Stimulated activated CD8-positive, alpha-beta memory T cell treated with anti-CD3 and anti-CD28 coated beads, Interleukin-12 subunit alpha, Interleukin-12 subunit beta, amount 100 ng/mL, for 1 hour (primary cell): ENCODE data around the gene XPNPEP2.

Source experiments
- DNase-seq: peaks from one replicate; pipeline ENCODE4 v3.0.0-alpha.2; 2020; ENCODE audit warnings: low read depth

The XPNPEP2 gene, protein sequence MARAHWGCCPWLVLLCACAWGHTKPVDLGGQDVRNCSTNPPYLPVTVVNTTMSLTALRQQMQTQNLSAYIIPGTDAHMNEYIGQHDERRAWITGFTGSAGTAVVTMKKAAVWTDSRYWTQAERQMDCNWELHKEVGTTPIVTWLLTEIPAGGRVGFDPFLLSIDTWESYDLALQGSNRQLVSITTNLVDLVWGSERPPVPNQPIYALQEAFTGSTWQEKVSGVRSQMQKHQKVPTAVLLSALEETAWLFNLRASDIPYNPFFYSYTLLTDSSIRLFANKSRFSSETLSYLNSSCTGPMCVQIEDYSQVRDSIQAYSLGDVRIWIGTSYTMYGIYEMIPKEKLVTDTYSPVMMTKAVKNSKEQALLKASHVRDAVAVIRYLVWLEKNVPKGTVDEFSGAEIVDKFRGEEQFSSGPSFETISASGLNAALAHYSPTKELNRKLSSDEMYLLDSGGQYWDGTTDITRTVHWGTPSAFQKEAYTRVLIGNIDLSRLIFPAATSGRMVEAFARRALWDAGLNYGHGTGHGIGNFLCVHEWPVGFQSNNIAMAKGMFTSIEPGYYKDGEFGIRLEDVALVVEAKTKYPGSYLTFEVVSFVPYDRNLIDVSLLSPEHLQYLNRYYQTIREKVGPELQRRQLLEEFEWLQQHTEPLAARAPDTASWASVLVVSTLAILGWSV

DNA sequence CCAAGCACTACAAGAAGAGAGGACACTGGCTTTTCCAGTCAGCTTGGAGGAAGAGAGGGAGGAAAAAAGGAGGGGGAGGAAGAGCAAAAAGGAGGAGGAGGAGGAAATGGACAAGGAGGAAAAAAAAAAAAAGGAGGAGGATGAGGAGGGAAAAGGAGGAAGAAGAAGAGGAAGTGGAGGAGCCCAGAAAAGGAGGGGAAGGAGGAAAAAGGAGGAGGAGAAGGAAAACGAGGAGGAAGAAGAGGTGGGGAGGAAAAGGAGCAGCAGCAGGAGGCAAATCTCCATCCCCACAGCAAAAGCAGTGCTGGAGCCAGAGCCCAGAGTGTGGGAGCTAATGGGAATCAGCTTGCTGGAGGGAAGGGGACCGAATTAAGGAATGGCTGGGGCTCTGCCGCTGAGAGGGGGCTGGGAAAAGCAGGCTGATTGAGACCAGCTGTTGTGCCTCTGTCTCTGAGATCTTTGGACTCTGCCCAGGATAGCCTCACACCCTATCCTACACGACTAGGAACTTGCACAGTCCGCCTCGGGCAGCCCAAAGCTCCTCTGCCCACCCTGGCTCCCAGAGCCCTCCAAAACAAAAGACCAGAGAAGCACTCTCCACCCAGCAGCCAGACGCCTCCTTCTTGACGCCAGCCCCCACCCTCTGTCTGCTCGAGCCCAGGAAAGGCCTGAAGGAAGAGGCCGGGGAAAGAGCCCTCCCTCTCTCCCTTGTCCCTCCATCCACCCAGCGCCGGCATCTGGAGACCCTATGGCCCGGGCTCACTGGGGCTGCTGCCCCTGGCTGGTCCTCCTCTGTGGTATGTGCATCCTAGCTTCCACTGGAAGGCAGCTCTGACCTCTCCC lies at the start of gene XPNPEP2:
Gene XPNPEP2, plus strand, starts transcription at position 514 of the 843 bp plus-strand sequence. Its CDS starts 235 bp downstream, at position 749.
- no peak for DNase-seq

DNA sequence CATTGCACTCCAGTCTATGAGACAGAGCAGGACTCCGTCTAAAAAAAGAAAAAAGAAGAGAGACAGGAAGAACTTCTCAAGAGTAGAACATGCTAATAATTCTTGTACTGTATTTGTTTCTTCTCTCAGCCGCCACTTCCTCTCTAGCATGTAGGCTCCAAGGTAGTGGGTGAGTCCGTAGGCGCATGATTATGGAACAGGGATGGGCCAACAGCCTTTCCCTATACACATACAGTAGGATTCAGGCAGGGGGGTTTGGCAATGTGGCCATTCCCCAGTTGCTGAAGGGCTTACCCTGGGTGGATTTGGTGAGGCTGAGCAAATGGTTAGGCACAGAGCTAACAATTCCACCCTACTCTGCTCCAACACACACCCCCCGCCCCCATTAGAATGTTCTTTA lies 49.0 kb upstream of the XPNPEP2 start:
- DNase-seq: no peak

DNA sequence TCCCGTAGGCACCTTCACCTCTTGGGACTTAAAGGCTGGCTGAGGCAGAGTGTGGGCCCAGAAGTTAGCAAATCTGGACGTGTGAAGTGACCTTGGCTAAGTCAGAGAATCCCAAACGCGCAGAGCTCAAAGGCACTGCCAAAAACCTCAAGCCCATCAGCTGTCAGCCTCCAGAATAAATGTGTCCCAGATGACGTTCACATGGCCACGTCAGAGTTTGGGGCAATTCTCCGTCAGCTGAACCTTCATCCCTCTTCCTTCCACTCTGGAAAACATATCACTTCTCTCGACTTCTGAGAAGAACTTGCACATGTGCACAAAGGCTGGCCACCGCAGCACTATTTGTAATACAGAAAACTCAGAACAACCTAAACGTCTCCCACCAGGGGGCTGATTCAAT lies 48.3 kb upstream of the XPNPEP2 start:
- no peak for DNase-seq

DNA sequence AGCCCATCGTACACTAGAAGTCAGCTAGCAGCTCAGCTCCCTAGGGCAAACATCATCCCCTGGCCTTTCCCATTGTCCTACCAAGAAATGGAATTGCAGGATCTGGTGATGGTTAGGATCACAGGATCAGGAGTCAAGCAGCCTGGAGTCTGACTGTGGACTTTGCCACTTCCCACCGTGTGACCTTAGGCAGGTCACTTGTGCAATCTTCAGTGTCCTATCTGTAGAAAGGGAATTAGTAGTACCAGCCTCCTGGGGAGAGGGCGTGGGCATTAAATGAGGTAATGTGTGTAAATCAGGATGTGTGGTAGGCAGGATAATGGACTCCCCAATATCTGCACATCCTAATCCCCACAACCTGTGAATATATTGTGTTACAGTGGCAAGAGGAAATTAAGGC lies 45.4 kb upstream of the XPNPEP2 start:
- DNase-seq: no peak

DNA sequence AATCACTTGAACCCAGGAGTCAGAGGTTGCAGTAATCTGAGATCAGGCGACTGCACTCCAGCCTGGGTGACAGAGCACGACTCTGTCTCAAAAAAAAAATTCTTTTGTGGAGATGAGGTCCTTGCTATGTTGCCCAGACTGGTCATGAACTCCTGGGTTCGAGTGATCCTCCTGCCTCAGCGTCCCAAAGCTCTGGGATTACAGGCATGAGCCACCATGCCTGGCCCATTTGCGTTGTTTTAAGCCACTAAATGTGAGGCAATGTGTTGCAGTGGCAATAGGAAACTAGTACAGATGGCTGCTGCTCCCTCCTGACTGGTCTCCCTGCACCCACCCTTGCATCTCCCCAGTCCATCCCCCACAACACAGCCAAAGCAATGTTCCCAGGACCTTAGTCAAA lies 44.0 kb upstream of the XPNPEP2 start:
- no peak for DNase-seq

DNA sequence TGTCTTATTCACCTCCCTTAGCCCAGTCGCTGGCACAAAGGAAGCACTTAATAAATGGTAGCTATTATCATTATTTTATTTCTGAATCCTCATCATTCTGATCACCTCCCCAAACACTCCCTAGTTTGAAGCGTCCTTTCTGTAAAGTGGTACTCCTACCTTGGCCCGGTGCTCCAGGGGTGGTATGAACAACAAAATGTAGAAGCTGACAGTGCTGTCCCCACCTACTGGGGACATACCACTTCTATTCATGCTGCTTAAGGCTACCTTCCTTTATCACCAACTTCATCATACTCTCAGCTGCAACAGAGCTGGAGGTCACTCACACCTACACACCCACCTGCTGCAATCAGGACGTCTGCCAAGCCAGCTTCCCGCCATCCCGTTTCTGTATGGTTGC lies 43.2 kb upstream of the XPNPEP2 start:
- no peak for DNase-seq

DNA sequence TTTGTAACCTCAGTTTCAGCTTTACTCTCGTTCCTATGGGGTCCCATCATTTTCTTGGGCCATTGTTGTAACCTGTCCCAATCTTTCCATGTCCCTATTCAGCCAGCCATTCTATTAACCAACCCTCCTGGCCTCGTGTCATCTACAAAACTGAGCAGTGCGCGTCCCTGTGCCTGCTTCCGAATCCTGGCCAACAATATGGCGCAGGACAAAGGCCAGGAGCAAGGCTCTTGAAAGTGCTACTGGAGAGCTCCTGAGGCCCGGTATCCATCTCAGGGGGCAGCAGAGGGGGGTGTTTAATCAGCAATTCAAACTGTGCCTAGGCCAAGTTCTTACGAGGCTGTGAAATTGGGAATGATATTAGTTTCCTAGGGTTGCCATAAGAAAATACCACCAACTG lies 42.8 kb upstream of the XPNPEP2 start:
- no peak for DNase-seq

DNA sequence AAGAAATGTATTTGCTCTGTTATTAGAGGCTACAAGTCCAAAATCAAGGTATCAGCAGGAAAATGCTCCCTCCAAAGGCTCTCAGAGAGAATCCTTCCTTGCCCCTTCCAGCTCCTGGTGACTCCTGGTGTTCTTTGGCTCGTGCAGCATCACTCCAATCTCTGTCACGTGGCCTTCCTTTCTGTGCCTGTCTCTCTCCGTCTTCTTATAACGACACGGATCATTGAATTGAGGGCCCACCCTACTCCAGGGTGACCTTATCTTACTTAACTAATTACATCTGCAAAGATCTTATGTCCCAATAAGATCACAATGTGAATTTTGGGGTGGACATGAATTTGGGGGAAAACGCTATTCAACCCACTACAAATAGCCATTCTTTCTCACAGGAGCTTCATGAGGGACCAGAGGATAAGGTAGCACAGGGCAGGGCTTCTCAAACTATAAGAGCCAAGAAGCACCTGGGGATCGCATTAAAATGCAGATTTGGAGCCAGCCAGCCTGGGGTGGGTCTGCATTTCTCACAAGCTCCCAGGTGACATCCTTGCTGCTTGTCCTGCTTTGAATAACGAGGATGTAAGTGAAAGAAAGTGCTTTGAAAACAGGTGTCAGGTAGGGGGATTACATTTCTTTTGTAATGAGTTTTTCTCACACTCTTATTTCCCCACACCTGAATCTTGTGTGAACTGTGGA lies 42.2 kb upstream of the XPNPEP2 start:
- DNase-seq: no peak

DNA sequence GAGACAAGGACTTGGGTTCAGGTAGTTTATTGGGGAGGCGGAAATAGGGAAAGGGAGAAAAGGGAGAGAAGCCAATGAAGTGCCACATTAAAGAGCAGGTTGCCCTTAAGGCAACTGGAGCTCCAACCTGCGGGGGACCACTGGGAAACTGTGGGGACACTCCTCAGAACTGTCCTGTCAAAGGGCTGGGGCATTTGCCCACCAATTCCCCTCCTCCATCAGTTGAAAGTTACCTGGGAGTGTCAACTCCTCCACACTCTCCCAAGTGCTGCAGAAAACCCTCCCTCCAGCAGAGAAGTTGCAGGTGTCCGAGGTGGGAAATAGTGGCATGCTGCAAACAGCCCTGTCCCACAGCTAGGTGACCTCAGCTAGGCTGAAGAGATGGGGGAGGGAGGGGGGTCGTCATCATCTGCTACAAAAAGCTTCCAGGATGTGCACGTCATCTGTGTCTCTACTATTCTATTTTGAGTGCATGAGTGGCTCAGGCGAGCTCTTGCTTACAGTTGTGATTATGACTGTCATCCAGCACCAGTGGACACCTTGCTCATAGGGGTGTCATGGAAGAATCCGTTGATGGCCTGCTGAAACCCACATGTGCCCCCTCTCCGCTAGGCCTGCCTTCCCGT lies 41.5 kb upstream of the XPNPEP2 start:
- no peak for DNase-seq

DNA sequence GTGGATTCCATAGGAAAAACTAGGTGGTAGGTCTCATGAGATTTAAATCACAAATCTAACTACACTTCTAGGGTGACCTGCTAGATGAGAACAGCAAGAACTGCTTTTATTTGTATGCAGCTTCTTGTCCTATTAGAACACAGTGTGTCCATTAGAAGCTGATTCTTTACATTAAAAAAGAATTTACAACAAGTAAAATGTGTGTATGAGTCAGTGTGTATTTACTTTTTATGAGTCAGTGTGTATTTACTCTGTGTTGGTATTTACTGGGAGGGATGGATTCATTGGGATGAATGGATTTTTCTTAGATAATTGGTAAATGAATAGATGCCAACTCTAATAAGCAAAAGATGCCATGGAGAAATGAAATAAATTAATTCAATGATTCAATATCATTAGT lies 40.6 kb upstream of the XPNPEP2 start:
- no peak for DNase-seq

DNA sequence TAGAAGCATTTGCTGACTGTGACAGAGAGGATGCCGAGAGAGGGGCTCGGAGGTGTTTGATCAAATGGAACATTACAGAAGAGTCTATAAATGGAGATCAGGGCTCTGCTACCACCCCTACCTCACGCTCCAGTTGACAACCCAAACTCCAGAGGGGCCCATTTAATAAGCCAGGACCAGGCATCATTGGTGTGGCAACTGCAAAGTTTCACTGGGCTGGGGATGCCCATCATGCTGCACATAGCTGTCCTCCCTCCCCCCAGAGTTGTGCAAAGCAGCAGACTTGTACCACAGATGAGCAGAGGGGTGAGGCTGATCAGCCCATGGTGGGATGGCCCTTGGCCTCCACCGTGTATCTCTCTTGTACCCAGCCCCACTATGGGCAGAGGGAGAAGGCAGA lies 38.2 kb upstream of the XPNPEP2 start:
- no peak for DNase-seq

DNA sequence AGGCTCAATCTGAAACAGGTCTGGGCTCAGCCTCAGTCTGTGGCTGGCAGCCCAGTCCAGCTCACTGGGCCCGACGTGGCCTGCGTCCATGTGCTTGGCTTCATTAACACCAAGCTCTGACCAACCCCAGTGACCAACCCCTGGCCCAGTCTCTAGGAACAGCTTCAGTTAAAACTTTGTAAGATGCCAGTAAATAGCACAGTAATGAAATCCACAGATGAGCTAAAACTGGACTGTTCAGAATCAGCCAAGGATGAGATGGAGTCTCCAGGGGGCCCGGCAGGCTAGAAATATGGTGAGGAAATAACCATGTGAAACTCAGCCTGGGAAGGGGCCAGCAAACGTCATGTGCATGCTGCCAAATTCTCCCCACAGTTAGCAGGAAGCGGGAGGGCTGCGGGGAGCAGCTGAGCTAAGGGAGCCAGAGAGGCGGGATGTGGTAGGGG lies 37.1 kb upstream of the XPNPEP2 start:
- DNase-seq: no peak

DNA sequence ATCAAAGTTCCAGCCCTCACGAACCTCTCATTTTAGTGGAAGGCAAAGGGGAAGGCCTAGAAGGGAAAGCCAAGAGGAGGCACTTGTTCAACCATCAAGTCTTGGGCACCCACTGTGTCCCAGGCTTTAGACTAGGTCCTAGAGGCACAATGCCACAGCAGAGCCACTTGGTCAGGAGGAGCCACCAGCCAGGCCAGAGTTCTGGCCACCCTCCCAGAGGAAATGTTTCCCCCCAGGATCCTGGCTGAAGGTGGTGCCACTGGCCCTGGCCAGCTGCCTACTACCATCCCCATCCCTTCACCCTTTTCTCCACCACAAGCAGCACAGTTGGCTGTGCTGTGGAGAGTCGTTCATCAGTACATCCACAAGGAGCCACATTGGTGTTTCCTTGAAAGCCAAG lies 34.3 kb upstream of the XPNPEP2 start:
- no peak for DNase-seq

DNA sequence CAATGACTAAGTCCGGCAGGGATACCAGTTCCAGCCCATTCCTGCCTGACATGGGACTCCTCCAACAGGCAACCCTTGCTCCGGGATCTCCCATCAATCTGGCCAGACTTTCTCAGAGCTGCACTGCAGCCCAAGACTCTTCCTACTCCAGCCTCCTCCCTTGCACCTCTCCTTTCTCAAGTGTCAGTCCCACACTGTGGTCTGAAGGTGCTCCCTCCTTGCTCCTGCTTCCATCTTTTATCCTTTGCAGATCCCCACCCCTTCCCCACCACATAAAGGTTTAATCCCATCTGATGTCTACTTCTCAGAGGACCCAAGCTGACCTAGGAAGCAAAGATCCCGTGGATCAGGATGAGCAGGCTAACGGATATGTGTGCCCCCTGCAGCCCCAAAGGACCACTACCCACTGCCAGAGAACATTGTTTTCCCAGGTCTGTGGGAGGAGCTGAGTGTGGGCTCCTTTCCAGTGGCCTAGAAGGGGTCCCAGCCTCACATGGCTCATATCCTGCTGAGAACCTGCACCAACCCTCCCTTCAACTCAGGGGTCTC lies 33.3 kb upstream of the XPNPEP2 start:
- no peak for DNase-seq

DNA sequence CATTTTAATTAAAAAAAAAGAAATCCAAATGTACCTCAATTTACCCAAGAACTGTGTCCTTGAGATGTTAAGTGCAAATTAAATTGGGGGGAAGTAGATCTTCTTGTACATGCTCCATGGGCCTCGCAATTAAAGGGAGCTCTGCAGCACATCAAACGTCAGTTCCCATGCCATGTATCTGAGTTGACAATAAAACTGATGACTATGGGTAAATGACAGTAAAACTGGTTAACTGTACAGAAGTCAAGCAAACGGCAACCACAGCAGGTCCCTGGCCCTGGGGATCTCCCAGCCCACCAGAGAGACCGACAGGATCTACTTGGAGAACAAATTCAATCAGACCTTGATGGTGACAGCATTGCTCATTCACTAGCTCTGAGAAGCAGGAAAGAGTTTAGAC lies 32.8 kb upstream of the XPNPEP2 start:
- DNase-seq: no peak

DNA sequence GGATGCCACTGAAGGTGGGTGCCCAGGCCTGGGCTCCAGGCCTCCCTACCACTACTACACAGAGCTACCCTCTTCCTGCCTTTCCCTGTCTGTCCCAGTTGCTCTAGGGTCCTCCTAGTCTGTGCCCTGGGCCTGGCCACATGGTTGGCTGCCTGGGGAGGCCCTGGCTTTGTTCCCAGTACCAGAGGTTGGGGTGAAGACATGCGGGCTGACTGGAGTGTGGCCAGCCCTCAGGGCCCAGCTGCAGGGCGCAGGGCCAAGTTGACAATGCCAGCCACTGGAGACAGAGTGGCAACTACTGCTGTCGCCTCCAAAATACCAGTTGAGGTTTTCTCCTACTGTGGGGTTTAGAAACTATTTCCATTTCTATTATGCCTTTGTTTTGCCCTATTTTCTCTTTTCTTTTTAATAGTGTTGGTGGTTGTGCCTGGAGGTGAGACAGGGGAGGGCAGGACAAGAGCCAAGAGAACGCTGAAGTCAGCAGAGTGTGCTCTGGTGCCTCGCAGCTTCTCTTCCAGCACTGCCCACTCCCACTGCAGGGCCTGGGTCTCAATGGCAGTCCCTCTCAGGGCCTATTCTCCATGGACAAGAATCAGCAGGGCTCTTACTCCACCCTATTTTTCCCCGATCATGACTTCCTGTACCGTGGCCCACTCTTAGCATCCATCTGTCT lies 32.2 kb upstream of the XPNPEP2 start:
- no peak for DNase-seq

DNA sequence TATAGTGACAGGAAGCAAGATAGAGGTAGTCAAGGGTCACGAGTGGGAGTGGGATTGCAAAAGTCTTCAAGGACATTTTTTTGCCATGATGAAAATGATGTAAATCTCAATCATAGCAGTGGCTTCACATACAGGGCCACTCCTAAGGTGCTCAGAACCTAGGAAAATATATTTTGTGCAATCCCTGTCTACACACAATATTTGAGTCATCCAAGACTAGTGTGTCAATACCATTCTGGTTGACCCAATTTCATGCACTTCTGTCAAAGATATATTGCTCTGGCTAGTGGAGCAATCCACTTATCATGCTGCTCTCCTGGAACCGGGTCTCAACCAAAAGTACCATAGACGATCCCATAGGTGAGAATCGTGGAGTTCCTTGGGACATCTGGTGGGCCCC lies 24.2 kb upstream of the XPNPEP2 start:
- no peak for DNase-seq

DNA sequence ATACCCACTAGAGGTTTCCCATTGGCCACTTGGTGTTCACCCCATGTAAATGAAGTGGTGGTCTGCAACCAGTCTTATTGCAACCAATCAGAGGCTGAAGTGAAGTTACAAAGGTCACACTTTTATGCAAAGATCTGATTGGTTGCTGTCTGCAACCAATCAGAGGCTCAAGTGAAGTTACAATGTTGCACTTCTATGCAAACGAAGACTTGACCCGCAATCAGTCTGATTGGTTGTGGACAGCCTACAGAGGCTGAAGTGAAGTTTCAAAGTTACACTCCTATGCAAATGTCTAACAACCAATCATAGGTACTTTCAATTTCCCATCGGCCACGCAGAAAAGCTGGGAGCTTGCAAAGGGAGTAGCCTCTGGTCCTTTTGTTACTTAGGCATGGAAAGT lies 22.3 kb upstream of the XPNPEP2 start:
- no peak for DNase-seq

DNA sequence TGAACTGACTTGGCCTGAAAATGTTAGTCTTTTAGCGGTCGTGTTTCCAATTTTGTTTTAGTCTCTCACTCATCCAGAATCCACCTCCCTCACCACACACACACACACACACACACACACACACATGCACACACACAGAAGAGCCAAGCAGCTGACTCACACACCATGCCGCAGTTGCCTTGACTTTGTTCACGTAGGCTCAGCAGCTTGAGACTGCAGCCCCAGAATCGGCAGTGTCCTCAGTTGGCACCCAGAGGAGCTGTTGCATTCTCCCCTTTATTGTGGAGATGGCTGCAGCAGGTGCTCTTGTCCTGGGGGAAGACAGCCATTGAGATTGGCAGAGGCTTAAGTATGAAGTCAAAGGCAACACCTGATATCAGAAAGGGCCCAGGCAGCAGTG lies 20.9 kb upstream of the XPNPEP2 start:
- no peak for DNase-seq

DNA sequence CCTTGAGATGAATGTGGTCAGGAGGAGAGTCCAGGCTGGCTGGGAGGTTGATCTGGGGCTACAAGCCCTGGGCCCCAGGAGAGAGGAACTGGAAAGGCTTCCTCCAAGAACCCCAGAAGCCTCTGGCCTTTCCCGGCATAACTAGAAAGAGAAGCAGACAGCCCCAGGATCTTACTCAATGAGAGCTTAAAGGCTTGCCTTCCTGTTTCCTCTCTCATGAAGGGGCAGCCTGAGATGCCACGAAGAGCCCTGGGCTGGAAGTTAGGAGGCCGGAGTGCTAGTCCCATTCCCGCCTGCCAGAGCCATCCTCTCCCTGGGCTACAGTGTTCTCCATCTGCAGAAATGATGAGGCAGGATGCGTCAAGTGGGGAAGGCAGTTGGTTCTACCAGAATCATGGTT lies 20.1 kb upstream of the XPNPEP2 start:
- no peak for DNase-seq

DNA sequence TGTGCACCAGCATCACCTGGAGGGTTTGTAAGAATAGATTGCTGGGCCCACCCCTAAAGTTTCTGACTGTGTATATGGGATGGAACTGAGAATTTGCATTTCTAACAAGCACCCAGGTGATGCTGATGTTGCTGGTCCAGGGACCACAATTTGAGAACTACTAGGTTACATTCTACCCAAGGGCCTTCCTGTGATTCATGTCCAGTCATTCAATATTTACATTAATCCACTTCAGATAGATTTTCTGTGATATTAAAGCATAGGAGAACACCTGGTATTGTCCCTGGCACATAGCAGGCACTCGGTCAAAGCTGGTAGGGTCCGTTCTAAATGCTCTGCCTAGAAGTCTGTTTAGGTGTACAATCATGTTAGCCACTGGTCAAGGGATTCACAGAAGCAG lies 19.5 kb upstream of the XPNPEP2 start:
- no peak for DNase-seq
